GM12878 (cell line): Measurements from ENCODE around the gene MTAP.

Source experiments
- CEBPB ChIP-seq, 2 experiments: fragments of 150-350 bp in 1 of 2; IDR thresholded peaks; 2 replicates each; pipeline ENCODE4 v1.6.1; 2012 to 2014; ENCODE audit warnings: low read depth in 2 of 2, low read length in 2 of 2, borderline replicate concordance in 1 of 2, inconsistent platforms in 1 of 2
- DPF2 ChIP-seq: fragments of 450-650 bp; IDR thresholded peaks from 2 replicates; pipeline ENCODE4 v1.6.1; 2017; ENCODE audit warnings: mild to moderate bottlenecking
- IKZF2 ChIP-seq, 2 experiments: fragments of 450-650 bp; IDR thresholded peaks; 2 replicates each; pipeline ENCODE4 v1.6.1; 2017; ENCODE audit warnings: mild to moderate bottlenecking in 2 of 2, moderate library complexity in 2 of 2
- MXI1 ChIP-seq: fragments of 150-350 bp; IDR thresholded peaks from 2 replicates; pipeline ENCODE4 v1.6.1; 2011; ENCODE audit warnings: low read depth, mild to moderate bottlenecking, inconsistent platforms, low read length, improper control_type of control experiment
- POLR2A ChIP-seq: IDR thresholded peaks from 2 replicates; pipeline ENCODE4 v1.6.1; 2011; ENCODE audit warnings: low read depth, mild to moderate bottlenecking, low read length
- POLR2AphosphoS2 ChIP-seq: IDR thresholded peaks from 2 replicates; pipeline ENCODE4 v1.6.1; 2011; ENCODE audit warnings: low read depth, mild to moderate bottlenecking, low read length, improper control_type of control experiment, moderate library complexity
- RAD51 ChIP-seq: fragments of 450-650 bp; IDR thresholded peaks from 2 replicates; pipeline ENCODE4 v1.6.1; 2016; ENCODE audit warnings: moderate library complexity, mild to moderate bottlenecking, inconsistent platforms
- SMARCA5 ChIP-seq: fragments of 450-650 bp; IDR thresholded peaks from 2 replicates; pipeline ENCODE4 v1.6.1; 2017; ENCODE audit warnings: mild to moderate bottlenecking
- TARDBP ChIP-seq: IDR thresholded peaks from 2 replicates; pipeline ENCODE4 v1.6.1; 2016; ENCODE audit warnings: borderline replicate concordance
- ZNF217 ChIP-seq: fragments of 450-650 bp; IDR thresholded peaks from 2 replicates; pipeline ENCODE4 v1.6.1; 2017; ENCODE audit warnings: antibody characterized with exemption, mild to moderate bottlenecking
- TF ChIP-seq, protein P1 (sequence below), 3 experiments: IDR thresholded peaks in 2 of 3; conservative IDR thresholded peaks in 1 of 3; 2 replicates each; pipeline ENCODE4 v1.5.1; 2011; ENCODE audit warnings: low read depth in 3 of 3, low read length in 3 of 3, mild to moderate bottlenecking in 3 of 3, control low read depth in 2 of 3, moderate library complexity in 2 of 3, inconsistent platforms in 1 of 3, mixed read lengths in 1 of 3; ENCODE audit not compliant: control insufficient read depth in 2 of 3, insufficient read depth in 1 of 3; ENCODE audit errors: extremely low read depth in 1 of 3
- TF ChIP-seq, protein P2 (sequence below): fragments of 450-650 bp; formaldehyde crosslinking; IDR thresholded peaks from 2 replicates; pipeline ENCODE4 v1.4.0; 2022; ENCODE audit warnings: mild to moderate bottlenecking, moderate library complexity
- TF ChIP-seq, protein P3 (sequence below): IDR thresholded peaks from 2 replicates; pipeline ENCODE4 v1.6.1; 2012; ENCODE audit warnings: low read depth, low read length, improper control_type of control experiment
- TF ChIP-seq, protein P4 (sequence below): IDR thresholded peaks from 2 replicates; pipeline ENCODE4 v1.6.1; 2011; ENCODE audit warnings: mild to moderate bottlenecking, low read depth, low read length, moderate library complexity; ENCODE audit not compliant: insufficient replicate concordance

DNA sequence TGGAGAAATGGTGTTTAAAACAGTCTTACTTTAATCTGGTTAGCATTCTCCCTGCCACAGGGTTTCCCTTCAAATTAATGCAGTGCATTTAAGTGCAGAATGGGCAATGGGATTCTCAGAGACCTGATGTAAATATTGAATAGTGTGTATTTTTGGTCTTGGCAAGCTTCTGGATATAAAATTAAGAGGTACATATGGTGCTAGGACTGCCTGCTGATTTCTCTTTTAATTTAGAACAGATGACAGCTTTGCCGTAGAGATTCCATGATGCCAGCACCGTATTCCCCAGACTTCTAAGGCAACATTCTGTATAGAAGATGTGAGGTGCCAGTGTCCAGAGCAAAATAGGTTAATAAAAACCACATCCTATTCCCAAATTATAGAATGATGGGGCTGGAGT, 1.9 kb downstream of the MTAP start:
- TF ChIP-seq SMARCA5 (no peak), POLR2A (no peak), RAD51 (no peak), DPF2 (no peak), POLR2AphosphoS2 (no peak), ZNF217 (no peak), CEBPB (IDR thresholded peaks at IDR 0.05; ENCODE audit: borderline replicate concordance in 1 of 2, low read depth in 2 of 2, low read length in 2 of 2) (no peak), MXI1 (no peak), TARDBP (no peak), IKZF2 (IDR thresholded peaks at IDR 0.05) (no peak)
- TF ChIP-seq, protein P1, sequence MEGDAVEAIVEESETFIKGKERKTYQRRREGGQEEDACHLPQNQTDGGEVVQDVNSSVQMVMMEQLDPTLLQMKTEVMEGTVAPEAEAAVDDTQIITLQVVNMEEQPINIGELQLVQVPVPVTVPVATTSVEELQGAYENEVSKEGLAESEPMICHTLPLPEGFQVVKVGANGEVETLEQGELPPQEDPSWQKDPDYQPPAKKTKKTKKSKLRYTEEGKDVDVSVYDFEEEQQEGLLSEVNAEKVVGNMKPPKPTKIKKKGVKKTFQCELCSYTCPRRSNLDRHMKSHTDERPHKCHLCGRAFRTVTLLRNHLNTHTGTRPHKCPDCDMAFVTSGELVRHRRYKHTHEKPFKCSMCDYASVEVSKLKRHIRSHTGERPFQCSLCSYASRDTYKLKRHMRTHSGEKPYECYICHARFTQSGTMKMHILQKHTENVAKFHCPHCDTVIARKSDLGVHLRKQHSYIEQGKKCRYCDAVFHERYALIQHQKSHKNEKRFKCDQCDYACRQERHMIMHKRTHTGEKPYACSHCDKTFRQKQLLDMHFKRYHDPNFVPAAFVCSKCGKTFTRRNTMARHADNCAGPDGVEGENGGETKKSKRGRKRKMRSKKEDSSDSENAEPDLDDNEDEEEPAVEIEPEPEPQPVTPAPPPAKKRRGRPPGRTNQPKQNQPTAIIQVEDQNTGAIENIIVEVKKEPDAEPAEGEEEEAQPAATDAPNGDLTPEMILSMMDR (IDR thresholded peaks at IDR 0.05 in 2 of 3, conservative IDR thresholded peaks at IDR 0.05 in 1 of 3; ENCODE audit: control insufficient read depth in 2 of 3, extremely low read depth in 1 of 3, insufficient read depth in 1 of 3, low read depth in 3 of 3, low read length in 3 of 3): no peak
- TF ChIP-seq, protein P2, sequence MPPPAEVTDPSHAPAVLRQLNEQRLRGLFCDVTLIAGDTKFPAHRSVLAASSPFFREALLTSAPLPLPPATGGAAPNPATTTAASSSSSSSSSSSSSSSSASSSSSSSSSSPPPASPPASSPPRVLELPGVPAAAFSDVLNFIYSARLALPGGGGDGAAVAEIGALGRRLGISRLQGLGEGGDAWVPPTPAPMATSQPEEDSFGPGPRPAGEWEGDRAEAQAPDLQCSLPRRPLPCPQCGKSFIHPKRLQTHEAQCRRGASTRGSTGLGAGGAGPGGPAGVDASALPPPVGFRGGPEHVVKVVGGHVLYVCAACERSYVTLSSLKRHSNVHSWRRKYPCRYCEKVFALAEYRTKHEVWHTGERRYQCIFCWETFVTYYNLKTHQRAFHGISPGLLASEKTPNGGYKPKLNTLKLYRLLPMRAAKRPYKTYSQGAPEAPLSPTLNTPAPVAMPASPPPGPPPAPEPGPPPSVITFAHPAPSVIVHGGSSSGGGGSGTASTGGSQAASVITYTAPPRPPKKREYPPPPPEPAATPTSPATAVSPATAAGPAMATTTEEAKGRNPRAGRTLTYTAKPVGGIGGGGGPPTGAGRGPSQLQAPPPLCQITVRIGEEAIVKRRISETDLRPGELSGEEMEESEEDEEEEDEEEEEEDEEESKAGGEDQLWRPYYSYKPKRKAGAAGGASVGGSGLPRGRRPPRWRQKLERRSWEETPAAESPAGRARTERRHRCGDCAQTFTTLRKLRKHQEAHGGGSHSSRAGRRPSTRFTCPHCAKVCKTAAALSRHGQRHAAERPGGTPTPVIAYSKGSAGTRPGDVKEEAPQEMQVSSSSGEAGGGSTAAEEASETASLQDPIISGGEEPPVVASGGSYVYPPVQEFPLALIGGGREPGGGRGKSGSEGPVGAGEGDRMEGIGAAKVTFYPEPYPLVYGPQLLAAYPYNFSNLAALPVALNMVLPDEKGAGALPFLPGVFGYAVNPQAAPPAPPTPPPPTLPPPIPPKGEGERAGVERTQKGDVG (CRISPR knock-in tag): no peak
- TF ChIP-seq, protein P3, sequence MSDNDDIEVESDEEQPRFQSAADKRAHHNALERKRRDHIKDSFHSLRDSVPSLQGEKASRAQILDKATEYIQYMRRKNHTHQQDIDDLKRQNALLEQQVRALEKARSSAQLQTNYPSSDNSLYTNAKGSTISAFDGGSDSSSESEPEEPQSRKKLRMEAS: no peak
- TF ChIP-seq, protein P4, sequence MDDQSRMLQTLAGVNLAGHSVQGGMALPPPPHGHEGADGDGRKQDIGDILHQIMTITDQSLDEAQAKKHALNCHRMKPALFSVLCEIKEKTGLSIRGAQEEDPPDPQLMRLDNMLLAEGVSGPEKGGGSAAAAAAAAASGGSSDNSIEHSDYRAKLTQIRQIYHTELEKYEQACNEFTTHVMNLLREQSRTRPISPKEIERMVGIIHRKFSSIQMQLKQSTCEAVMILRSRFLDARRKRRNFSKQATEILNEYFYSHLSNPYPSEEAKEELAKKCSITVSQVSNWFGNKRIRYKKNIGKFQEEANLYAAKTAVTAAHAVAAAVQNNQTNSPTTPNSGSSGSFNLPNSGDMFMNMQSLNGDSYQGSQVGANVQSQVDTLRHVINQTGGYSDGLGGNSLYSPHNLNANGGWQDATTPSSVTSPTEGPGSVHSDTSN: no peak
